GM12878 (cell line): ENCODE measurements around the gene PDX1. TPM values are rescaled to one million over a fixed set of nuclear protein-coding genes. Genes with fewer than 3 reads are reported as not detected.

ENCODE experiments used
- ATAC-seq: fragments of 200-7000 bp; cut with Tn5 transposase; 3 replicates; pipeline ENCODE4 v1.9.1; 2020; ENCODE audit warnings: mild to moderate bottlenecking, moderate library complexity
- BruUV-seq: library from RNA; stranded (reverse); fragments of 400-500 nt; replicated peaks from 2 replicates; lab custom pipeline; 2021; lab: Mats Ljungman, UMichigan
- CTCF ChIA-PET: fragments of 300-600 bp; sonication (Branson Sonifier 250); formaldehyde crosslinking; extraction: SDS; loops from one replicate; lab custom pipeline; 2021; ENCODE audit warnings: inconsistent platforms; lab: Yijun Ruan, JAX
- POLR2A ChIA-PET: fragments of 350-600 bp; formaldehyde crosslinking; extraction: SDS; loops from one replicate; lab custom pipeline; 2021; ENCODE audit warnings: inconsistent platforms; lab: Charles Lee
- RAD21 ChIA-PET: fragments of 300-600 bp; sonication (Branson Sonifier 250); formaldehyde crosslinking; loops from one replicate; lab custom pipeline; 2023; ENCODE audit warnings: antibody characterized with exemption; ENCODE audit not compliant: unreplicated experiment; lab: Charles Lee
- SMC1A ChIA-PET: fragments of 300-600 bp; sonication (Branson Sonifier 250); formaldehyde crosslinking; loops from one replicate; lab custom pipeline; 2023; ENCODE audit not compliant: unreplicated experiment, uncharacterized antibody; lab: Charles Lee
- DNase-seq: peaks from one replicate; pipeline ENCODE4 v3.0.0-alpha.2; 2011; ENCODE audit warnings: low read depth, low spot score
- FAIRE-seq: peaks from 3 replicates; lab custom pipeline; 2011; peaks lifted over from hg19 to GRCh38; lab: Jason Lieb, UNC
- H2AFZ ChIP-seq: 2 replicates; pipeline ENCODE4 v1.6.0; 2011; ENCODE audit warnings: low read depth, low read length, control low read depth; ENCODE audit not compliant: control insufficient read depth
- H3K27ac ChIP-seq: 2 replicates; pipeline ENCODE4 v1.5.1; 2011; ENCODE audit warnings: control low read depth; ENCODE audit not compliant: control insufficient read depth, insufficient read depth
- H3K27me3 ChIP-seq, 2 experiments: replicated peaks in 1 of 2; 2 replicates each; pipeline versions ENCODE4 v1.6.0 to v1.6.1; 2011; ENCODE audit warnings: low read length in 1 of 2; ENCODE audit not compliant: control insufficient read depth in 2 of 2, insufficient read depth in 2 of 2
- H3K36me3 ChIP-seq, 2 experiments: 2 replicates each; pipeline ENCODE4 v1.5.1; 2011; ENCODE audit warnings: low read length in 1 of 2; ENCODE audit not compliant: control insufficient read depth in 2 of 2, insufficient read depth in 2 of 2
- H3K4me1 ChIP-seq: 2 replicates; pipeline ENCODE4 v1.6.1; 2011; ENCODE audit warnings: mild to moderate bottlenecking, low read length, moderate library complexity, mixed read lengths; ENCODE audit not compliant: control insufficient read depth, insufficient read depth
- H3K4me2 ChIP-seq: 2 replicates; pipeline ENCODE4 v1.6.0; 2011; ENCODE audit warnings: control low read depth; ENCODE audit not compliant: control insufficient read depth, insufficient read depth
- H3K4me3 ChIP-seq: fragments of 200-600 bp; sonication (generic); 2 replicates; pipeline ENCODE4 v1.5.1; 2016
- H3K79me2 ChIP-seq: 2 replicates; pipeline ENCODE4 v1.6.0; 2011; ENCODE audit warnings: low read length; ENCODE audit not compliant: control insufficient read depth, insufficient read depth
- H3K9ac ChIP-seq: 2 replicates; pipeline ENCODE4 v1.8.0; 2011; ENCODE audit warnings: low read length, control low read depth, mixed read lengths; ENCODE audit not compliant: control insufficient read depth, insufficient read depth
- H3K9me3 ChIP-seq: replicated peaks from 3 replicates; pipeline ENCODE4 v1.5.1; 2011; ENCODE audit warnings: mild to moderate bottlenecking, low read length; ENCODE audit not compliant: control insufficient read depth, insufficient read depth
- H4K20me1 ChIP-seq: 2 replicates; pipeline ENCODE4 v1.6.0; 2011; ENCODE audit not compliant: control insufficient read depth, insufficient read depth
- ASH2L ChIP-seq: fragments of 300-600, 200-600 bp; sonication (generic); IDR thresholded peaks from 2 replicates; pipeline ENCODE4 v1.6.1; 2017; ENCODE audit warnings: low read depth, mild to moderate bottlenecking, borderline replicate concordance
- CEBPZ ChIP-seq: fragments of 150-350 bp; IDR thresholded peaks from 2 replicates; pipeline ENCODE4 v1.6.1; 2016; ENCODE audit warnings: low read depth, low read length
- ESRRA ChIP-seq: IDR thresholded peaks from 2 replicates; pipeline ENCODE4 v1.6.1; 2012; ENCODE audit warnings: mild to moderate bottlenecking, low read length, improper control_type of control experiment
- EZH2 ChIP-seq: IDR thresholded peaks from 2 replicates; pipeline ENCODE4 v1.6.1; 2012; ENCODE audit warnings: low read depth, mild to moderate bottlenecking, control low read depth, inconsistent platforms, low read length, borderline replicate concordance; ENCODE audit not compliant: control insufficient read depth
- FOS ChIP-seq: IDR thresholded peaks from 3 replicates; pipeline ENCODE4 v1.6.1; 2011; ENCODE audit warnings: borderline replicate concordance; ENCODE audit not compliant: insufficient read length; ENCODE audit errors: extremely low read depth
- KAT2A ChIP-seq: conservative IDR thresholded peaks from 2 replicates; pipeline ENCODE4 v1.6.1; 2011; ENCODE audit warnings: low read depth, low read length; ENCODE audit not compliant: control insufficient read depth
- NFXL1 ChIP-seq: fragments of 450-650 bp; IDR thresholded peaks from 2 replicates; pipeline ENCODE4 v1.6.1; 2017; ENCODE audit warnings: antibody characterized with exemption, mild to moderate bottlenecking, borderline replicate concordance
- TCF7 ChIP-seq: IDR thresholded peaks from 2 replicates; pipeline ENCODE4 v1.6.1; 2014; ENCODE audit warnings: antibody characterized with exemption, borderline replicate concordance
- ZNF207 ChIP-seq: fragments of 450-650 bp; IDR thresholded peaks from 2 replicates; pipeline ENCODE4 v1.6.1; 2014; ENCODE audit warnings: antibody characterized with exemption, mild to moderate bottlenecking, borderline replicate concordance
- ZZZ3 ChIP-seq: IDR thresholded peaks from 2 replicates; pipeline ENCODE4 v1.6.1; 2011; ENCODE audit warnings: low read depth; ENCODE audit not compliant: control insufficient read depth, insufficient read length
- WGBS: methylation state at CpG from one replicate; pipeline ENCODE4 v1.1.6; 2016; ENCODE audit warnings: low lambda C conversion rate; ENCODE audit not compliant: insufficient replicate concordance, insufficient coverage; ENCODE audit errors: missing lambda C conversion rate; 5-methylcytosine and 5-hydroxymethylcytosine counted together
- in situ Hi-C: fragments of 300-500 bp; cut with MboI; formaldehyde crosslinking; loops from 9 replicates; pipeline ENCODE4 v1.14.3; 2018; ENCODE audit warnings: mixed read lengths
- intact Hi-C: fragments of 100-400 bp; cut with micrococcal nuclease; formaldehyde crosslinking; loops from one replicate; pipeline ENCODE4 v1.14.2; 2022; ENCODE audit not compliant: unreplicated experiment
- polyA plus RNA-seq, 11 experiments: library from polyadenylated mRNA; depleted of rRNA in 4 of 11; unstranded in 6 of 11; stranded (reverse) in 5 of 11; fragments of >200 nt; fragmentation: Nextera tagmentation in 4 of 11; fragmentation: Illumina TruSeq in 1 of 11; extraction: Ambion mirVana in 4 of 11; extraction: Trizol in 1 of 11; gene quantifications; 1 replicate in 1 of 11; 2 replicates in 10 of 11; pipeline versions ENCODE4 v1.2.1 to v1.2.3, GENCODE V29; 2011 to 2016; ENCODE audit warnings: inconsistent platforms in 2 of 11, missing spikeins in 2 of 11, low read depth in 1 of 11
- total RNA-seq, 4 experiments: library from RNA; depleted of rRNA in 3 of 4; stranded (reverse); fragments of >200 nt in 3 of 4; fragmentation: Illumina TruSeq in 1 of 4; extraction: Trizol in 1 of 4; gene quantifications; 2 replicates each; pipeline versions ENCODE4 v1.2.1 to v1.2.3, GENCODE V29; 2013 to 2021
- TF ChIP-seq, protein P1 (sequence below): IDR thresholded peaks from 2 replicates; pipeline ENCODE4 v1.6.1; 2012; ENCODE audit warnings: mild to moderate bottlenecking, low read depth, low read length
- TF ChIP-seq, protein P2 (sequence below): fragments of 450-650 bp; formaldehyde crosslinking; IDR thresholded peaks from 2 replicates; pipeline ENCODE4 v1.4.0; 2020; ENCODE audit warnings: mild to moderate bottlenecking, moderate library complexity

The PDX1 gene
- total and polyA plus RNA-seq, 10 of the 15 experiments (the other 5 are each of a cell fraction or from before 2014, with no cell fraction given) = 0.02 to 0.03 TPM; not detected in 8

DNA sequence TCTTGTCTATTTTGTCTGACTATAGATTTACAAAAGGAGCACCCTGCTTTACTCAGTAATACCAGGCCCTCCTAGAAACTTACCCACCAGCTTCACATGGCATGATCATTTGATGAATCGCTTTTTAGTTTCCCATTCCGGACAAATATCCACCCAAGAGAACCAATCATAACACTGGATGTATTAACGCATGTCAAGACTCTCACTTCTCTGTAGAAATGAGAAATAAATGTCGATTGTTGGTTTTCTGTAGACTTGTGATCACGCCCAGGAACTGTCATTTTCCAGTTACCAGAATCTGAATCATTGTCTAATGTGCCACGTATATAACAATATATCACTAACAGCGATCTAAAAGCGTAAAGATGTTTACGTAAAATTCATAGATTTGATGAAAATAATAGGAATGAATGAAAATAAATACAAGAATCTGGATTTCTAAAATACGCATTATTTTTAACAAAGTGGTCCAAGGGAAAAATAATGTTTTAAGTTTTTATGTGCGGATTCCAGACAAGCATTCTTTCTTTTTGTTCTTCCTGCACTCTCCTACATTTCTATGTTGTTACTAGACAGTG, 35.3 kb downstream of the PDX1 start:
- ChIA-PET RAD21 (interaction anchor here (1.1 to 5.8 kb wide), 8 partner anchors 31 to 970 kb away, joined by 3 to 163 read pairs (median 12); partner anchors contain the start of gene PDX1), CTCF (interaction anchor here (0.7 to 14.0 kb wide), 14 partner anchors 12 to 842 kb away, joined by 3 to 360 read pairs (median 4); no protein-coding TSS in a partner anchor), SMC1A (interaction anchor here (1.1 to 6.4 kb wide), 5 partner anchors 29 to 184 kb away, joined by 3 to 112 read pairs (median 12); no protein-coding TSS in a partner anchor), POLR2A (no interaction called here)
- H3K27me3 ChIP-seq = peaks cover 9 to 10% of the 10 kb centered on the region in 2 experiments
- no peak overlapping the region for H3K9ac ChIP-seq
- peaks cover 9% of the 10 kb centered on the region for H3K4me1 ChIP-seq
- H4K20me1 ChIP-seq = no peaks in the 10 kb centered on the region
- DNase-seq = no peak
- H3K4me3 ChIP-seq = no peak overlapping the region
- H3K36me3 ChIP-seq = no peaks in the 10 kb centered on the region
- no peak for FAIRE-seq
- H3K9me3 ChIP-seq = no peaks in the 10 kb centered on the region
- no peak overlapping the region for H2AFZ ChIP-seq
- no peak overlapping the region for H3K4me2 ChIP-seq
- in situ Hi-C loops = no loop called here
- H3K79me2 ChIP-seq = no peaks in the 10 kb centered on the region
- intact Hi-C loops = loop anchor here (2.0 kb wide), 1 partner anchor 86 kb away; no protein-coding TSS in a partner anchor
- no peak for ATAC-seq
- no peak overlapping the region for H3K27ac ChIP-seq
- no TSS peak for BruUV-seq
- 60% methylated on average over 11 of the region's 11 CpGs for WGBS
- no peak for TF ChIP-seq CEBPZ
- TF ChIP-seq, protein P1, sequence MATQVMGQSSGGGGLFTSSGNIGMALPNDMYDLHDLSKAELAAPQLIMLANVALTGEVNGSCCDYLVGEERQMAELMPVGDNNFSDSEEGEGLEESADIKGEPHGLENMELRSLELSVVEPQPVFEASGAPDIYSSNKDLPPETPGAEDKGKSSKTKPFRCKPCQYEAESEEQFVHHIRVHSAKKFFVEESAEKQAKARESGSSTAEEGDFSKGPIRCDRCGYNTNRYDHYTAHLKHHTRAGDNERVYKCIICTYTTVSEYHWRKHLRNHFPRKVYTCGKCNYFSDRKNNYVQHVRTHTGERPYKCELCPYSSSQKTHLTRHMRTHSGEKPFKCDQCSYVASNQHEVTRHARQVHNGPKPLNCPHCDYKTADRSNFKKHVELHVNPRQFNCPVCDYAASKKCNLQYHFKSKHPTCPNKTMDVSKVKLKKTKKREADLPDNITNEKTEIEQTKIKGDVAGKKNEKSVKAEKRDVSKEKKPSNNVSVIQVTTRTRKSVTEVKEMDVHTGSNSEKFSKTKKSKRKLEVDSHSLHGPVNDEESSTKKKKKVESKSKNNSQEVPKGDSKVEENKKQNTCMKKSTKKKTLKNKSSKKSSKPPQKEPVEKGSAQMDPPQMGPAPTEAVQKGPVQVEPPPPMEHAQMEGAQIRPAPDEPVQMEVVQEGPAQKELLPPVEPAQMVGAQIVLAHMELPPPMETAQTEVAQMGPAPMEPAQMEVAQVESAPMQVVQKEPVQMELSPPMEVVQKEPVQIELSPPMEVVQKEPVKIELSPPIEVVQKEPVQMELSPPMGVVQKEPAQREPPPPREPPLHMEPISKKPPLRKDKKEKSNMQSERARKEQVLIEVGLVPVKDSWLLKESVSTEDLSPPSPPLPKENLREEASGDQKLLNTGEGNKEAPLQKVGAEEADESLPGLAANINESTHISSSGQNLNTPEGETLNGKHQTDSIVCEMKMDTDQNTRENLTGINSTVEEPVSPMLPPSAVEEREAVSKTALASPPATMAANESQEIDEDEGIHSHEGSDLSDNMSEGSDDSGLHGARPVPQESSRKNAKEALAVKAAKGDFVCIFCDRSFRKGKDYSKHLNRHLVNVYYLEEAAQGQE = no peak
- no peak for TF ChIP-seq ZNF207
- TF ChIP-seq, protein P2, sequence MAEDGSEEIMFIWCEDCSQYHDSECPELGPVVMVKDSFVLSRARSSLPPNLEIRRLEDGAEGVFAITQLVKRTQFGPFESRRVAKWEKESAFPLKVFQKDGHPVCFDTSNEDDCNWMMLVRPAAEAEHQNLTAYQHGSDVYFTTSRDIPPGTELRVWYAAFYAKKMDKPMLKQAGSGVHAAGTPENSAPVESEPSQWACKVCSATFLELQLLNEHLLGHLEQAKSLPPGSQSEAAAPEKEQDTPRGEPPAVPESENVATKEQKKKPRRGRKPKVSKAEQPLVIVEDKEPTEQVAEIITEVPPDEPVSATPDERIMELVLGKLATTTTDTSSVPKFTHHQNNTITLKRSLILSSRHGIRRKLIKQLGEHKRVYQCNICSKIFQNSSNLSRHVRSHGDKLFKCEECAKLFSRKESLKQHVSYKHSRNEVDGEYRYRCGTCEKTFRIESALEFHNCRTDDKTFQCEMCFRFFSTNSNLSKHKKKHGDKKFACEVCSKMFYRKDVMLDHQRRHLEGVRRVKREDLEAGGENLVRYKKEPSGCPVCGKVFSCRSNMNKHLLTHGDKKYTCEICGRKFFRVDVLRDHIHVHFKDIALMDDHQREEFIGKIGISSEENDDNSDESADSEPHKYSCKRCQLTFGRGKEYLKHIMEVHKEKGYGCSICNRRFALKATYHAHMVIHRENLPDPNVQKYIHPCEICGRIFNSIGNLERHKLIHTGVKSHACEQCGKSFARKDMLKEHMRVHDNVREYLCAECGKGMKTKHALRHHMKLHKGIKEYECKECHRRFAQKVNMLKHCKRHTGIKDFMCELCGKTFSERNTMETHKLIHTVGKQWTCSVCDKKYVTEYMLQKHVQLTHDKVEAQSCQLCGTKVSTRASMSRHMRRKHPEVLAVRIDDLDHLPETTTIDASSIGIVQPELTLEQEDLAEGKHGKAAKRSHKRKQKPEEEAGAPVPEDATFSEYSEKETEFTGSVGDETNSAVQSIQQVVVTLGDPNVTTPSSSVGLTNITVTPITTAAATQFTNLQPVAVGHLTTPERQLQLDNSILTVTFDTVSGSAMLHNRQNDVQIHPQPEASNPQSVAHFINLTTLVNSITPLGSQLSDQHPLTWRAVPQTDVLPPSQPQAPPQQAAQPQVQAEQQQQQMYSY = no peak
- no peak for TF ChIP-seq FOS
- TF ChIP-seq TCF7 = no peak
- no peak for TF ChIP-seq KAT2A
- no peak for TF ChIP-seq EZH2
- no peak for TF ChIP-seq ASH2L
- no peak for TF ChIP-seq ZZZ3
- no peak for TF ChIP-seq ESRRA
- TF ChIP-seq NFXL1 = no peak
